ENCODE data around the gene ATP2B3.

Gene ATP2B3

DNA sequence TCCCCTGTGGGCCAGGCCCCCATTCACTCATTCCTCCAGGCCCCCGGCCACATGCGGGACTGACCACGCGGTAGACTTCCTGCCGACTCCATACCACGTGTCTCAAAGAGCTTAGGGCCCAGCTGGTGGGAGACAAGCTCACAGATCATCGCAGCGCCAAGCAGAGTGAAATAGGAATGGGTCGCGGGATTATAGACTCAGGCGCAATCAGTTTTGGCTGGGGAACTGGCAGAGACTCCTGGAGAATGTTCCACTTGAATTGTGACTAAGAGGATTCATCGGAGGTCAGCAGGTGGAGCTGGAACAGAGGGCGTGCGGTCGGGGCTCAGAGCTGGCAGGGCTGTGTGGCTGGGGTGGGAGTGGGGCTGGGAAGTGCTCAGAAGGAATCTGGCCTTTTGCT, 15.6 kb downstream of the ATP2B3 start:
- DNase-seq (ENCODE audit: low read depth in 3 of 3), result no peak

DNA sequence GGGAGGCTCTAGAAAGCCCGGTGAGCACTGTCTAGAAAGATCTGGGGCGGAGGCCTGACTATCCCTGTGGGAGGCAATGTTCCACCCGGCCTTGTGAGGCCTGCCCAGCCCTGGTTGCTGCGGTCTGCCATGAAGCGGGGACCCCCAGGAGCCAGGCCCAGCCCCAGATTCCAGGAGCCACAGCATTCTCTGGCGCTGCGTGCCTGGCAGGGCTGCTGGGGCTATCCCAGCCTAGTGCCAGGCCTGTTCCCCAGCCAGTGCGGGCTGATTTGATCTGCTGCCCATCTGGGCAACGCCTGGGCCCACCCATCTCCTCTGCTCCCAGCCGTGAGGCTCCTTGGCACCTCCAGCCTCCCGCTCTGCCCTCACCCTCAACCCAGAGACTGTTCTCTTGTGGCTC, 19.6 kb downstream of the ATP2B3 start:
- DNase-seq (ENCODE audit: low read depth in 3 of 3), result no peak

DNA sequence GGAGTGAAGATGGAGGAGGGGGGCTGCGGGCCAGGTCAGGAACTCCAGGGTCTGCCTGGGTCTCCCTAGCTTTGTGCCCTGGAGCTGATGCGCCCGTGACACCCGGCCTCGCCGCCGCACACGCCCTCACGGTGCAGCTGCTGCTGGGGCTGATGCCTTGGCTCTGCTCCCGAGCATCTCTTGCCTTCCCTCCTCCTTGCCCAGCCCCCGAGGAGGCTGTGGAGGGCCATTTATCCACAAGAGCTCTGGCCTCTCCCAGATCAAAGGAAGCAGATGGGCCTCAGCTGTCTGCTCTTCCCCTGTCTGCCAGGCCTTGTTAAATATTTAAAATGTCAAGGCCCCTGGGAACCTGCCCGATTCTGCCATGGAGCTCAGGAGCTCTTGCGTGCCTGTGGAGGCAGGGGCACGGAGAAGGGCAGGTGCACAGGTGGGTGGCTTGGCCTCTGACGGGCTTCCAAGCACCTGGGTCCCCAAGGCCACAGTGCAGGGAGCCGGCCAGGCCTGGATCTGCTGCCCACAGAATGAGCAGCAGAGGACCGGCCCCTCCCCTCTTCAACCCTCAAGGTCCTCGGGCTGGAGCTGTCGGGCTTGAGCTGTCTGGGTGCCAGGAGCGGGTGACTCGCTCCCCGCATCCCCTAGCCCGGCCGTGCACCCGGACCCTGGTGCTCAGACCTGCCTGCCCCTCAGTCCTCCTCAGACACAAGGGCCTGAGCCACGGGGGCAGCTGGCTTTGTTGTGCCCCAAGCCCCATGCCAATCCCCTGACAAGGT, 20.3 kb downstream of the ATP2B3 start:
- no peak for DNase-seq (ENCODE audit: low read depth in 3 of 3)

DNA sequence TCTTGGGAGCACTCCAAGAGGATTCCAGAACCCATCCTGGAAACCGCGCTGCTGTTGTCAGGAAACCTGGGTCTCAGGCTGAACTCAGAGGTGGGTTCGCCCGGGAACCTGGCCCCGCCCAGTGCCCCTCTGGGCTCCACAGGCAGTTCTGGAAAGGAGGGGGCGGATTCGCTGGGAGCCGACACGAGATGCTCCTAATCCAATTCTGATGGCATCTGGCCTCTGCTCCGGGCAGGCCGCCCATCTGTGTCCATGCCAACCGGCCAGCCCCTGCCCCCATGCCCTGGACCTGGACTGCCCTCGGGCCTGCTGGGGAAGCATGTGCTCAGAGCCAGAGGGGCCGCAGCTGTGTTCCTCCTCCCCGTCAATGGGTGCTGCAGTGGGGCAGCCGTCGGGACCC, 21.0 kb downstream of the ATP2B3 start:
- DNase-seq (ENCODE audit: low read depth in 3 of 3), result no peak

DNA sequence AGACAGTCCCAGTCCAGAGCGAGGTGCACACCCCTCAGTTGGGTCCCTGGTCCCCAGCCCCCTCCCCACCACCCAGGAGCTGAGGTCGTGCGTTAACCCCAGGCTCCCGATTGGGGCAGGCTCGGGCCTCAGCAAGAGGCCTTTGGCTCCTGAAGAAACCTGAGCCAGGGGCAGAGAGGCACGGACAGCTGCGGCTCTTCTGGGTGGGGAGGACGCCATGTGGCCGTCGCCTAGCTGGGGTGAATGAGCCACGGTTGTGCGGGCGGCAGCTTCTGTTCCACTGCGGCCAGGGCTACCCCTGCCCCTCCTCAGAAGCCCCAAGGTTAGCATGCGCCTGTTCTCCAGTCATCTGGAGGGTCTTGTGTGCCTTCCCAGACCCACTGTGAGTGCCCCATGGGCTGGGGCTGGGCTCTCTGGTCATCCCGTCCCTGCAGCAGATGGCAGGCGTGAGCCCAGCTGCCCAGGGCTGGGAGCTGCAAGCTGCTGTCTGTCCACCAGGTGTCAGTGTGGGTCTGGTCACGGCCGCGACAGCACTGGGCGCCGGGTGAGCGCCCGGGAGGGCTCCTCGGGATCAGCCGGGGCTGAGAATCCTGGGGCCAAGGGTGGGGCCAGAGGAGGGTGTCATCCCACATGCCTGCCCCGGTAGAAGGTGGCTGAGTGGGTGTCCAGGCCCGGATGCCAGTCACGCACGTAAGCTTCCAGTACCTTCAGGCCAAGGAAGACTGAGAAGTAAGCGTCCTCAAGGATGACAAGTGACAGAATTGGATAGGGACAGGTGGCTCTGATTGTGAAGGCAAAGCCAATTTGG, 21.9 kb downstream of the ATP2B3 start:
- DNase-seq (ENCODE audit: low read depth in 3 of 3), result peak; percentile 22 to 38 (median 27)

DNA sequence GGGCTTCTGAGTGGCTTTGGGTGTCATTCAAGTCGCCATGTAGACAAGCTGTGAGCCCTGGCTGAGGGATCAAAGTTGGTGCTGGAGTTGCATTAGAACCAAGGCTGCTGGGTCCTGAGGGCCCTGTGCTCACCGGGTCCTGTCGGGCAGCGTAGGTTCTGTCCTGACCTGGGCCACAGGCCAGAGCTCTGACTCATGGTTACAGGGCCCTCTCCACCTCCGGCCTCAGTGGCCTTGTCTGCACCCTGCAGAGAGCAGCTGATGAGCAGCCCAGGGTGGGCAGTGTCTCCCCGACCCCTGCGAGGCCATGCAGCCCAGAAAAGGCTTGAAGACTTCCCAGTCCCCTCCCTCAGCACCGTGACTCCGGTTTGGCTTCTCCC, 22.5 kb downstream of the ATP2B3 start:
- no peak for DNase-seq (ENCODE audit: low read depth in 3 of 3)

DNA sequence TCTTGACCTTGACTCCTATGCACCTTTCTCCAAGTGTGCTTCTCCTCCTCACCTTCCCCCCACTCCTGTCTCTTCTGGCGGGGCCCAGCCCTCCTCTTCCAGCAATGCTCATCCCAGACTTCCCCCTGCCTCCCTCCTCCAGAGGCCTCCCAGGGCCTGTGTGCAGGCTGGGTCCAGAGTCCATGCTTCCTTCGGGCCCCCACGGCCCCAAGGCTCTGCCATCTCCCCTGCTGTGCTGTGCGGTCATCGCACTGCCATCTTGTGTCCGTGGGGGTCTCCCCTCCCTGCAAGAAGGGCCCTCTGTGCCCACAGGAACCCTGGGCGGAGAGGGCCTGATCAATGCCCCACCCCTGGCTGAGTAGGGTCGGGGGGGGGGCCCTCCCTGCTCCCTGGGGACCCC, 27.3 kb downstream of the ATP2B3 start:
- no peak for DNase-seq (ENCODE audit: low read depth in 3 of 3)

DNA sequence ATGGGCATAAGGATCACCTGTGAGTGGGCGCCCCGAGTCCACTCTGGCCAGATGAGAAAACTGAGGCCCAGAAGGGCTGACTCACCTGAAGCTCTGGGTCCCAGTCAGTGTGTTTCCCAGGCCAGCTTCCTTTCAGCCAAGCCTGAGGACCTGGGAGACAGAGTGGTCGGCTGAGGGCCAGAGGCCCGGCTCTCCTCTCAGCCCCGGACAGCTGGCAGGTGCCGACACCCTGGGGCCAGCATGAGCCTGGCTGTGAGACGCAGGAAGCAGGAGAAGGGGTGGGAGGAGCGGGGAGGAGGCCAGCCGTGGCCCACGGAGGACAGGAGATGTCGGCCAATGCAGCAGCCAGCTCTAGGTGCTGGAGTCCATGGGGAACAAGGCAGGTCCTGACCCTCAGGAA, 28.9 kb downstream of the ATP2B3 start:
- DNase-seq (ENCODE audit: low read depth in 3 of 3), result no peak

DNA sequence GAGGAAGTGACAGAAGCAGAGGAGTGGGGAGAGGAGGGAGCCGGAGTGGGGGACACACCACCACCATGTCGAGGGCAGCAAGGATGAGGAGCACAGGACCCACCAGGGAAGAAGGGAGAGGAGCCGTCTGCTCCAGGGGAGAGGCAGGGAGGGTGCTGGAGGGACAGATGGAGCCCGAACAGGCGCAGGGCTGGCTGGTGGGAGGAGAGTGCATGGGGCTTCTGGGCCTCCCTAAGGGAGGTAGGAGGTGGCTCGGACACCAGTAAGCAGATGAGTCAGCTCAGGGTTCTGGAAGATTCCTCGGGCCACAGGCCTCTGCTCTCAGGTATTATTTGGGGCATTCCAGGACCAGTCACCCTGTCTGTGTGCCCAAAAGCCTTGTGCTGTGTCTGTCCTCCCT, 29.8 kb downstream of the ATP2B3 start:
- no peak for DNase-seq (ENCODE audit: low read depth in 3 of 3)

DNA sequence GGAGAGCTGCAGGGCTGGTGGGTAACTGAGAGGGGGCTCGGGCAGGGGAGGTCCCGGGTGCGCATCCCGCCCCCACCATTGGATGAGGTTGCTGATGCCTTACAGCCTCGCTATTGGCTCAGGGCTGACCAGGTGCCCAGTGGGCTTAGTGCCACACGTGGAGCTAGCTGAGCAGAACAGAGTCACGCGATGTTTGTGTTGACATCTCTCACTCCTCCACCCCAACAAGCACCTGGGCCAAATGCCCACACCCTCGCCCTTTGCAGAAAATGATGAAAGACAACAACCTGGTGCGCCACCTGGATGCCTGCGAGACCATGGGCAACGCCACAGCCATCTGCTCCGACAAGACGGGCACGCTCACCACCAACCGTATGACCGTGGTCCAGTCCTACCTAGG, 31.8 kb downstream of the ATP2B3 start:
- DNase-seq (ENCODE audit: low read depth in 3 of 3), result no peak

DNA sequence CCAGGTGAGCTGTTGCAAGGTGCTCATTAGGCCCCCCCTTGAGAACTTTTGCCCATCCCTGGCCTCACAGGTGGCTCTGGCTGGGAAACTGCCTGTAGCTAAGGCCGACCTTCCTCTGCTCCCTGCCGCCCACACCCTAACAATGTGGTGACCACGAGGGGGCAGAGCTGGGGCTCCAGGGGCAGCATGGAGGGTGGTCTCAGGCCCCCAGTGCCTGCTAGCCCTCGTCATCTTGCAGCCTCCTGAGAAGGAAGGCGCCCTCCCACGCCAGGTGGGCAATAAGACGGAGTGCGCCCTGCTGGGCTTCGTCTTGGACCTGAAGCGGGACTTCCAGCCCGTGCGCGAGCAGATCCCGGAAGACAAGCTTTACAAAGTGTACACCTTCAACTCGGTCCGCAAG, 32.4 kb downstream of the ATP2B3 start:
- no peak for DNase-seq (ENCODE audit: low read depth in 3 of 3)

DNA sequence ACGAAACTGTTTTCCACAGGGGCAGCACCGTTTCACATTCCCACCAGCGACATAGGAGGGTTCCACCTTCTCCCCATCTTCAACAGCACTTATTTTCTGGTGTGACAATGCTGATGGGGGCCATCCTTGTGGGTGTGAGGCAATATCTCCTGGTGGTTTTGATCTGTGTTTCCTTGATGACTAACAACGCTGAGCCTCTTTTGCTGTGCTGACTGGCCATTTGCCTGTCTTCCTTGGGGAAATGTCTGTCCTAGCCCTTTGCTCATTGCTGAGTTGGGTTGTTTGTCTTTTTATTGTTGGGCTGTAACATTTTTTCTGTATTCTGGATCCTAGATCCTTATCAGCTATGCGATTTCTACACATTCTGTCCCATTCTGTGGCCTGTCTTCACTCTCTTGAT, 33.7 kb downstream of the ATP2B3 start:
- DNase-seq (ENCODE audit: low read depth in 3 of 3), result no peak

DNA sequence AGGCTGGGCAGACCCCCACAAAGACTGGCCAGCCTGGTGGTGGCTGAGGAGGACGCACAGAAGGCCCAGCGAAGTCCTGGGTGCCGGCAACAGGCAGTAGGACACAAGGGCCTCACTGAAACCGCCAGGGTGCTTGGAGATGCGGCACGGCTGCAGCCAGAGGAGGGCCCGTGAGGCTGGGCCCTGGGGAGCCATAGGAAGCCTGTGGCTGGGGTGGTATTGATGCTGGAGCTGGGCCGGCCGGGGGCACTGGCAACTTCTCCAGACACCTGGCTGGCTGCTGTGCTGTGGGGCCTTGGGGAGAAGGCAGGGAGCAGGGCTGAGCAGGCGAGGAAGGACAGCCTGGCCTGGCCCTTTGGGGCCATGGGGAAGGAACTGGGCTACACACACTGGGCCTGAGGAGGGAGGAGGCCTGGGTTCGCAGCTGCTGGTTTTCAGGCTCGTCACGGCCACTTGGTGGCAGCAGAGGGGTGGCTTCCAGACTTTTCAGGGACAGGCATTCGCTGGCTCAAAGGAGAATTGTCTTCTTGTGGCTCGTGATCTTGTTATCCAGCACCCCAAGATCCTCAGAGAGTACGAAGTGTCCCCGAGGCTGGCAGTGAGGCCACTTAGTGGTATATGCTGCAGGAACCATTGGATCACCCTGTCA, 37.2 kb downstream of the ATP2B3 start:
- peak; percentile 14 to 42 (median 19) for DNase-seq (ENCODE audit: low read depth in 3 of 3)

DNA sequence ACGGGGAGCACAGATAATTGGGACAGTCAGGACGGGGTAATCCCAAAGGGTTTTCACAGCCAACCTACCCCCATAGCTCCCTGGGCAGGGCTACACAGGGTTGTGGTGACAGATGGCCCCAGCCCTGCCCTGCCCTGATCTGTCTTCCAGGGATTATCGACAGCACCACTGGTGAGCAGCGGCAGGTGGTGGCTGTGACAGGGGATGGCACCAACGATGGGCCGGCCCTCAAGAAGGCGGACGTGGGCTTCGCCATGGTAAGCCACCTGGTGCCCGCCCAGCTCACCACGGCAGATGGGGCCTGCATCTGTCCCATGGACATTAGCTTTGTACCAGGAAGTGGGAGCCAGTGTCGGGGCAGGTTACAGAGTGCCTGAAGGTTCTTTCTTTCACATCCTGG, 39.3 kb downstream of the ATP2B3 start:
- DNase-seq (ENCODE audit: low read depth in 3 of 3), result no peak

DNA sequence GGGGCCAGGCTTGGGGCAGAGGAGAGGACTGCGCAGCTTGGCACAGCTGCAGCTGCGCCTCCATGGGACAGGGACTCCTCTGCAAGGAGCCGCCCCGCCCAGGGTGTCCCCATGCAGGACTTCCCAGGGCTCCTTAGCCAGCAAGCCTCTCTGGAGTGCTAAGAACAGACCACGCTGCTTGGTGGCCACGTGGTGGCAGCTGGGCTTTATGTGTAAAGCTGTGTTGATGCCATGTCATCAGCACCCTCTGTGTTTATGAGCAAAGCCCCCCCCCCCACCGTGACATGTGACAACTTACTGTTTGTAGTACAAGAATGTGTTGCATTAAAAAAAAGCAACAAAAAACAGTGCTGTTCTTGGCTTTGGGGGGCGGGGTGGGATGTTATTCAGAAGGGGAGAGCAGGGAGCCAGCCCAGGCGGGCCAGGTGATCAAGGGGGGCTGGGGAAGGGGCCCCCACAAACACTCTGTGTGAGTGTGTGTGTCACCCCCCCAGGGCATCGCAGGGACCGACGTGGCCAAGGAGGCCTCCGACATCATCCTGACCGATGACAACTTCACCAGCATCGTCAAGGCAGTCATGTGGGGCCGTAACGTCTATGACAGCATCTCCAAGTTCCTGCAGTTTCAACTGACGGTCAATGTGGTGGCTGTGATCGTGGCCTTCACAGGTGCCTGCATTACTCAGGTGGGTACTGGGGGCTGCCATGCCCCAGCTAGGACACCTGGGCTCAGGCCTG, 40.3 kb downstream of the ATP2B3 start:
- DNase-seq (ENCODE audit: low read depth in 3 of 3), result no peak

DNA sequence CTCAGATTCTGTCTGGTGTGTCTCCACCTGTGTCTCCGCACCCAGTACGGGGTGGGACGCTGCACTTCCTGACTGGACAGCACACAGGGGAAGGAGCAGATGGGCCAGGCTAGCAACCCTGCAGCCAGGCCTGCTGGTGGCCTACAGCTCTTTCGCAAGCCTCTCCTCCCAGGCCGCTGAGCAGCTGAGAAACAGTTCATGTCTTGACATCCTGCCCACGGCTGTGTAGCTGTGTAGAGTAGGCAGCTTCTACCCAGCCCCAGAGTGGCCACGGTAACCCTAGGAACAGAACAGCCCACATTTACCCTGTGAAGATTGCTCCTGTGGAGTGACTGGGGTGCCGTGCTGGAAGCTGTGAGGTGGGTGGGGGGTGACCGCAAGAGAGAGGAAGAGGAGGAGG, 42.6 kb downstream of the ATP2B3 start:
- DNase-seq (ENCODE audit: low read depth in 3 of 3), result no peak

DNA sequence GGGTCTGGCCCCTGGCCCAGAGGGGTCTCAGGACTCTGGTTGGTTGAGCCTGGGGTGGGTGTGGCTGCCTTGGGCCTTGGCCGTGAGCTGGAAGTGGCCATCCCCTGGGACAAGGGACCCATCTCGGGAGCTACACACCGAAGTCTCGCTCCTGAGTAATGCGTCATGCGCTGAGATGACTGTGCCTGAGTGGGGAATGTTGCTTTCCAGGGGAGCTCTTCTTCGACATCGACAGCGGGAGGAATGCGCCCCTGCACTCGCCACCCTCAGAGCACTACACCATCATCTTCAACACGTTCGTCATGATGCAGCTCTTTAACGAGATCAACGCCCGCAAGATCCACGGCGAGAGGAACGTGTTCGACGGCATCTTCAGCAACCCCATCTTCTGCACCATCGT, 43.0 kb downstream of the ATP2B3 start:
- no peak for DNase-seq (ENCODE audit: low read depth in 3 of 3)

DNA sequence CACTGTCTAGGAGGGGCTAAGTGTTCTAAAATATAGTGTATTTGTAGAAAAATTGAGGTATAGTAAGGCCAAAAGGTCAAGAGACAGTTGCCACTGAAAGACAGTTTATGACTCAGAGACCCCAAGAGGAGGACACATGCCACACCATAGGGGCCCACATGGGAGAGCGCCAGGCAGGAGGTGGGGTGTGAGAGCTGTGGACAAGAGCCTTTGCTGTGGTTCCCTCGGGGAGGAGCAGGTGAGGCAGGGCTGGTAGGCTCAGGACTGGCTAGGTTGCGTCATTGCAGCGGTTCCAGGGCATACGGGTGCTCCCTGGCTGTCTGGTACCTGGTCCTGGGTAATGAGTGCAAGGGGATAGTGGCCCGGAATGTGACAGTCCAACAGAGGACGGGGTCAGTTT, 43.9 kb downstream of the ATP2B3 start:
- DNase-seq (ENCODE audit: low read depth in 3 of 3), result no peak

DNA sequence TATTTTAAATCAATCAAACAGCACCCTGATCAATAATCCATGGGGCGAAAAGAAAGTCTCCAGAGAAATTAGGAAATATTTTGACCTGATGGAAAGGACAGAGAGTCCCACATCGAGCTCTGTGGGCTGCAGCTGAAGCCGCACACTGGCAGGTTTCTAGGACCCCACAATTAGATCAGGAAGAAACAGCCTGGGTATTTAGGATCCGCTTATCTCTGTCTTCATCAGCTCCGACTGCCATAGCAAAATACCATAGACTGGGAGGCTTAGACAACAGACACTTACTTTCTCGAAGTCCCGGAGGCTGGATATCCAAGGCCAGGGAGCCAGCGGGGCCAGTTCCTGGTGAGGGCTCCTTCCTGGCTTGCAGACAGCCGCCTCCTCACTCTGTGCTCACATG, 45.1 kb downstream of the ATP2B3 start:
- DNase-seq (ENCODE audit: low read depth in 3 of 3), result no peak

DNA sequence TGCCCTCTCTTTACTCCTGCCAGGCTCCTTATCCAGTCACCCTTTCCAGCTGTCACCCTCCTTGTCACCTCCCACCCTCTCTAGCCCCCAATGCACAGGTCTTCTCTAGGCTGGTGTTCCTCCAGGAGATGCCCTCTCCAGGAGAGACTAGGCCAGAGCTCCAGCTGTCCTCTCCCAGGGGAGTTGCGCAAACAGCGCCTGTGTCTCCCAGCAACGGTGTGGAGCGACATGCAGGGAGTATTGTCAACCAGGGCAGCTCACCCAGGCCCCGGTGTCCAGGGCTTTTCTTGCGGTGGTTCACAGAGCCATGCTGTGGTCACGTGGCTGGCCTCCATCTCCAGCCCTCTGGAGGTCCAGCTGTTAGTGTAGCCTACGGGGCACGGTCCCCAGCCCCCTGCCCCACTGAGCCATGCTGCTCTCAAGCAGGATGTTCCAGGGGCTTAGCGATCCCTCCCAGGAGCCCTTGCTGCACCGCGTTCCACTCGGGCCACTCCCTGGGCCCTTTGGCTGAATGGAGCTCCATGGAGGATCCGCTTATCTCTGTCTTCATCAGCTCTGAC, 46.7 kb downstream of the ATP2B3 start:
- no peak for DNase-seq (ENCODE audit: low read depth in 3 of 3)

DNA sequence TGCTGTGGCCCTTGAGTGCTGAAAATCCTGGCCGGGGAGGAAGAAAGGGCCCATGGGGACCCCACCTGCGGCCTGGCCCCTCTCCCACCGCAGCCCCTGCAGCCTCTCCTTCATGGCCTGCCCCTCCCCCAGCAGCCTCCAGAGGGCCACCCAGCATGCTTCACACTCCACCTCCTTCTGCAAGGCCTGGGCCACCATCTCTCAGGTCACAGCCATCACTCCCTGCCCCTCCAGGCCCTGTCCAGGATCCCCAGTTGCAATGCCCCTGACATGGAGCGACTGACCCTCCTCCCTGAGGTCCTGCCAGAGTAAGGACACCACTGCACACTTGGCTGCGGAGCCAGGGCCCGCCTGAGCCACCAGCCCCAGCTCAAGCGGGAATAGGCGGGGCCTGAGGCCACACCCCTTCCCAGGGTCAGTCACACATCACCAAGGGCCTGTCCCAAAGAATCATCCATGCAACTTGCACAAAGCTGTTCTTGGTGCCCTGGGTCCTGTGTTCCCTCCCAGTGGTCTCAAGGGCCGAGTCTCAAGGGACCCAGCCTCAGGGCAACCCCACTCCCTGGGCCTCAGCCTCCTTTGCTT, 48.6 kb downstream of the ATP2B3 start:
- DNase-seq (ENCODE audit: low read depth in 3 of 3), result no peak

Measured in stimulated activated CD4-positive, alpha-beta T cell treated with anti-CD3 and anti-CD28 coated beads, TNF-alpha, amount 100 ng/mL, for 48 hours (primary cell).